GM18499 (cell line): Measurements from ENCODE around the gene ARL4C.

Experiments used
- ATAC-seq: cut with Tn5 transposase; IDR thresholded peaks from one replicate; pipeline ENCODE4 v1.9.1; 2021; ENCODE audit warnings: moderate number of reproducible peaks; ENCODE audit not compliant: insufficient read depth, unreplicated experiment

ARL4C gene

GRCh38 chr2:234496835-234497593, at the start of gene ARL4C:
TSS of gene ARL4C (minus strand) at chr2:234497081. CDS start at chr2:234496586, 495 bp downstream.
- ATAC-seq: no peak

GRCh38 chr2:234544659-234545611, 48.1 kb upstream of the ARL4C start:
- no peak for ATAC-seq

GRCh38 chr2:234542742-234543141, 45.9 kb upstream of the ARL4C start:
- ATAC-seq: no peak

DNA sequence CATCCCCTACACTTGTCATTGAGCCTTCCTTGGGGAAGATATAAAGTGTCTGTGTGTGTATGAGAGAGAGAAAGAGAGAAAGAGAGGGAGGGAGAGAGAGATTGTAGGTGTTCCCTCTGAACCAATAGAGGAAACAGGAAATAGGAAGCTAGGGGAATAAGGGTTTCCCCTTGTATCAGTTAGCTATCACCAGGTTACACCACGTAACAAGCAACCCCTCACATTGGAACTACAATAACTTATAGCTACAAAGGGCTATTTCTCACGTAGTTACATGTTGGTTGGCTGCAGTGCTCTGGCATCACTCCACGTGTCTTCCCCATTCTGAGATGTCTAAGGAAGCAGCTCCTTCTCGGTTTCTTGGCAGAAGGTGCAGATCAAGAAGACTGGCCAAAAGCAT, 41.0 kb upstream of the ARL4C start:
- ATAC-seq: no peak

DNA sequence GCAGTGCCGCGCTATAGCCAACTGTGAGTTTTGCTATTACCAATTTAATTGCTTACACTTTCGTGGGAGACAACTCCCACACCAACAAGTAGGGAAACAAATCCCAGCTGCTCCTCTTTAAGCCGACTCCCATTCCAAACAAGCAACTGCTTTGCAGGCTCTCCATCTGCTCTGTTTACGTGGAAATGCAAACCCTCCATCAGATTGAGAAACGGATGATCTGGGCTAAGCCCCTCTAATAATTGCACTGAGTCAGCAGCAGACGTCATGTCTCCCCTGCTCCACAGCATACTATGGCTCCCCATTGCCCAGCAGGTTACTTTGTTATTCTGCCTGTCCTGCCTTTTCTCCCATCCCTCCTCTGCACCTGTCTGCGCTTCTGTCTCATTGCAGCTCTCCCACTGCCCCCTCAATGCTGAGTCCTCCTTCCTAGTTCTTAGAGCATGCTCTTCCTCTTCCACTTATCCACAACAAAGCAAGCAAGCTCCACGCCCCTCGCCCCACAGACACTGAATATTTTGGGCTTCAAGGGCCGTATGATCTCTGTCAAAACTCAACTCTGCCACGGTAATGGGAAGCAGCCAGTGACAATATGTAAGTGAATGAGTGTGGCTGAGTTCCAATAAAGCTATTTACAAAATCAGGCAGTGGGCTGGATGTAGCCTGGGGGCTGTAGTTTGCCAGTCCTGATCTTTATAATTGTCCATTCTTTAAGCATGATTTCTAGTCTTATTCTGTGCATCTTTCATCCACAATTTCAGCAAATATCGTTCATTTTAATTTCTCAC, 39.5 kb upstream of the ARL4C start:
- no peak for ATAC-seq

GRCh38 chr2:234535464-234535863, 38.6 kb upstream of the ARL4C start:
- ATAC-seq: no peak

DNA sequence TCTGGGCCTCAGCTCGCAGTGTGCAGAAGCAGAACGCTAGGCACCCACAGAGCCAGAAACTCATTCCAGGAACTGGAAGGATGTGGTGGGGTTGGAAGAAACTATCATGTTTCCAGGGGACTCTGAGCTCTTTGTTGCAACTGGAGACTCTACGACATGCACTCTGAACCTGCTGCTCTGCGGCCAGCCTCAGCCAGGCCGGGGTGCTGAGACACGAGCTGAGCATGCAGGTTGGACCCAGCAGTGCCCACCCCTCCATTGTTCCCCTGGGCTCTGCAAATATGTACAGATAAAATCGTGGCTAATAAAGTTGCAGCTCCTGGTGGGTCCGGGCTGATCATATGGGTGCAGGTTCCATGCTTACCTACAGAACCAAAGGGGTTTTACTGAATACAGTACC, 37.6 kb upstream of the ARL4C start:
- no peak for ATAC-seq

DNA sequence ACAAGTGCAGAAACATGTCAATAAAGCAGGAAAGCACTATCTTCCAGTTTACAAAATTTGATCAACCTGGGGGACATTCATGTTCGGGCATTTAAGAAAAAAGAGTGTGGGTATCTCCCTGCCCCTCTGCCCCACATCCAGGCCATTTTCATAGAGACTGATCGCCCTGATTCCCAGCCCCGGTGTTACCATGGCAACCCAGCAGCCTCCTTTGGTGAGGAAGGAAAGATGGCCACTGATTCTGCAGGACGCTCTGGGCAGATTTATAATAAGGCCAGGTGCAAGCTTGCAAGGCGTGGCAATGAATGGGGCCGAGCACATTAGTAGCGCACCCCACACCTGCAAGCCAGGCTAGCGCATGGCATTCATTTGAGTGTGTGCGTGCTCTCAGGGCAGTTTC, 36.7 kb upstream of the ARL4C start:
- no peak for ATAC-seq

GRCh38 chr2:234528410-234529148, 31.7 kb upstream of the ARL4C start:
- ATAC-seq: no peak

- ATAC-seq: no peak
Observed at GRCh38 chr2:234526711-234527110, 29.8 kb upstream of the ARL4C start.

DNA sequence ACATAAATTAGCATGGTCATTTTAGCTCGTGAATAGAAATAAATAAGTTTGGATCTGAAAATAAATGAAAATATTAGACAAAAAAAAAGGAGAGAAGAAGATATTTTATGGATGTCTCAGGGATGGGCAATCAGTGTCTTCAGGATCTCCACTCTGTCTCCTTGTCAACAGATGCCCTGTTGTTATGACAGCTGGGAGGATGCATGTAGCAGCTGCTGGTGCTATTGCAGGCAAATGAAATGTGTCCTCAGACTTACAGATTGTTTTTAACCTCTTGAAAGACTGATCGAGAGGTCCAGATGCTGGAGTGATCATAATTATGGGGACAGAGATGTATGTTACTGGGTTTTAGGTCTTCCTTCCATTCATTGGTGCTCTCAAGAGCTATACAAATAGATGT, 24.7 kb upstream of the ARL4C start:
- no peak for ATAC-seq

DNA sequence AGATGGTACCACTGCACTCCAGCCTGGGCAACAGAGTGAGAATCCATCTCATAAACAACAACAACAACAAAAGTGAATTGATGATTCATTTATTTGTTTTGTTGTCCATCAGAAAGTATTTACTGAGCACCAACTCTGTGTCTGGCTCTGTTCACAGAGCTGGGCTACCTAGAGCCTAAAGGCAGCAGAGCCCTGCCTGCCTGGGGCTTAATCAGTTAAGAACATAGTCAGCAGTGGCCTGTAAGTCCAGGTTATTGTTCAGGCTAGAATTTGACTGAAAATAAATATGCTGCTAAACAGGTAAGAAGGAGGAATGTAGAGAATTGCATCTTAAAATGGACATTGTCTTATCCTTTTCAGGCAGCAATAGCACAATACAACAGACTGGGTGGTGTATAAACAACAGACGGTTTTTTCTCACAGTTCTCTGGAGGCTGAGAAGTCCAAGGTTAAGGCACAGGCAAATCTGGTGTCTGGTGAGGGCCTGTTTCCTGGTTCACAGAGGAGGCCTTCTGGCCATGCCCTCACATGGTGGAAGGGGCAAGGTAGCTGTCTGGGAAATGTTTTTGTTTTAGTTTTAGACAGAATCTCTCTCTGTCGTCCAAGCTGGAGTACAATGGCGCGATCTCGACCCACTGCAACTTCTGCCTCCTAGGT, 22.2 kb upstream of the ARL4C start:
- no peak for ATAC-seq

GRCh38 chr2:234517971-234518370, 21.1 kb upstream of the ARL4C start:
- no peak for ATAC-seq

DNA sequence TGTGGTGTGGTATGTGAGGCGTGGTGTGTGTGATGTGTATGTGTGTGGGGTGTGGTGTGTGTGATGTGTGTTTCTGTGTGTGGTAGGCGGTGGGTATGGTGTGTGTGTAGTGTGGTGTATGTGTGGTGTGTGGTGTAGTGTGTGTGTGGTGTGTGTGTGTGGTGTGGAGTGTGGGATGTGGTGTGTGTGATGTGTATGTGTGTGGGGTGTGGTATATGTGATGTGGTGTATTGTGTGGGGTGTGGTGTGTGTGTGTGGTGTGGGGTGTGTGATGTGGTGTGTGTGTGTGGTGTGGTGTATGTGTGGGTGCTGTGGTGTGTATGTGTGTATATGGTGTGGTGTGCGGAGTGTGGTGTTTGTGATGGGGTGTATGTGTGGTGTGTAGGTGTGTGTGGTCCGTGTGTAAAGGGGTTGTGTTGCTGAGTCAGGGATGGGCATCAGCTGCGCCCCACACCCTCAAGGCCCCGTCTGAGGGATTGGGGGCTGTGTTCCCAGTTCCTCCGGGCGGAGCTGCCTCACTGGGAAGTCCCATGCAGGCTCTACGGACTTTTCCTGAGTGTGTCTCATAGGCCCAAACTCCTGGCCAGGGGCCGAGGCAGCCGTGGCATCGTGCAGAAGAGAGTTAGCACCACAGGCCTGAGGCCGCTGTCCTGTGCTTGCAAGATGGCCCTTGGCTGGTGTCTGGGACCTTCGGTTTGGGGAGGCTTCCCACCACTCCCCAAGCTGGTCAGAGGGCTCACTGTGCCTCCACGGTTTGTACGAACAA, 18.2 kb upstream of the ARL4C start:
- ATAC-seq: no peak

- no peak for ATAC-seq
Observed at GRCh38 chr2:234514099-234514498, 17.2 kb upstream of the ARL4C start.

GRCh38 chr2:234512884-234513669, 16.2 kb upstream of the ARL4C start:
- no peak for ATAC-seq

DNA sequence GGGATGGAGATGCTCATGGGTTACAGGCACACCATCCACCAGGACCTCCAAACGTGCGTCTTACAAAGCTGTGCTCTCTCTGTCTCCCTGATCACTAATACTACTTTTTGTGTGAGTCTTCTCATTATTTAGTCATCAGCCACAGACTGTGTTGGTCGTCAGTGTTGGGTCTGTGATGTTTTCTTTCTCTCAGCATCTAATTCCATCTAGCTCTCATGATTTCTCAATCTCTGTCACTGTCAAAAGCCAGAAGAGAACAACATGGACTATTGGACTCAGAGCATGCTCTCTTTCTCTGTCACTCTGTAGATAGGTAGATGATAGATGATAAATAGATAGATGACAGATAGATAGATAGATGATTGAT, 6.0 kb upstream of the ARL4C start:
- no peak for ATAC-seq

GRCh38 chr2:234502285-234502918, 5.5 kb upstream of the ARL4C start:
- no peak for ATAC-seq
